Lower leg skin (tissue), 4 donors: ENCODE results near the gene TRAPPC3L. TPM values are rescaled to one million over a fixed set of nuclear protein-coding genes. Genes with fewer than 3 reads are reported as not detected.
A peak's percentile ranks its signal among the peaks of the same experiment; 100 is the strongest.

Experiments
- DNase-seq, 2 donors: peaks; one replicate each; pipeline ENCODE4 v3.0.0-alpha.2; 2019; ENCODE audit warnings: low spot score in 2 of 2
- H3K4me3 ChIP-seq: fragments of 200-600 bp; sonication (generic); 2 replicates; pipeline ENCODE4 v1.5.1; 2017; ENCODE audit warnings: mild to moderate bottlenecking, low read depth; ENCODE audit not compliant: poor library complexity, severe bottlenecking
- CTCF ChIP-seq, 3 donors: fragments of 450-650 bp; IDR thresholded peaks; one replicate each; pipeline ENCODE4 v1.5.1; 2016; ENCODE audit warnings: antibody characterized with exemption in 3 of 3, mild to moderate bottlenecking in 3 of 3, moderate library complexity in 2 of 3
- POLR2A ChIP-seq, 2 donors: fragments of 450-650 bp; IDR thresholded peaks; one replicate each; pipeline ENCODE4 v1.6.1; 2016 to 2017; ENCODE audit warnings: antibody characterized with exemption in 2 of 2, mild to moderate bottlenecking in 1 of 2, moderate library complexity in 1 of 2
- WGBS, 2 donors: methylation state at CpG; one replicate each; pipeline ENCODE4 v1.1.5; 2018; 5-methylcytosine and 5-hydroxymethylcytosine counted together
- intact Hi-C: fragments of 100-400 bp; cut with DNase I; formaldehyde crosslinking; loops from one replicate; pipeline ENCODE4 v1.15.0; 2023; ENCODE audit warnings: low total_unique reads
- total RNA-seq, 4 donors: library from RNA; depleted of rRNA; stranded (reverse); fragments of >200 nt; gene quantifications; one replicate each; pipeline ENCODE4 v1.1.0, GENCODE V29; 2016

The TRAPPC3L gene
- total RNA-seq, 4 donors from 2014 or later, result not detected

- DNase-seq, result no peak
- intact Hi-C loops, result no loop called here
- TF ChIP-seq CTCF (IDR thresholded peaks at IDR 0.05) (no peak), POLR2A (IDR thresholded peaks at IDR 0.05) (no peak)
- no peak overlapping the region for H3K4me3 ChIP-seq
Measured at GRCh38 chr6:116467514-116467913, 78.0 kb downstream of the TRAPPC3L start.

GRCh38 chr6:116467096-116467495 lies 78.4 kb downstream of the TRAPPC3L start:
- WGBS, 2 donors, result 79 to 93% methylated on average over 1 of the region's 1 CpG
- intact Hi-C loops, result no loop called here
- H3K4me3 ChIP-seq, result no peak overlapping the region
- no peak for TF ChIP-seq POLR2A (IDR thresholded peaks at IDR 0.05)
- TF ChIP-seq CTCF (IDR thresholded peaks at IDR 0.05), result no peak
- DNase-seq, result no peak

- 58 to 62% methylated on average over 5 of the region's 5 CpGs for WGBS, 2 donors
- DNase-seq, result no peak
- intact Hi-C loops, result no loop called here
- H3K4me3 ChIP-seq, result no peak overlapping the region
- TF ChIP-seq CTCF (IDR thresholded peaks at IDR 0.05) (no peak), POLR2A (IDR thresholded peaks at IDR 0.05) (no peak)
Measured at GRCh38 chr6:116465246-116465645, 80.2 kb downstream of the TRAPPC3L start.

GRCh38 chr6:116463301-116463700 lies 82.2 kb downstream of the TRAPPC3L start:
- H3K4me3 ChIP-seq, result no peak overlapping the region
- TF ChIP-seq CTCF (IDR thresholded peaks at IDR 0.05) (no peak), POLR2A (IDR thresholded peaks at IDR 0.05) (no peak)
- WGBS, 2 donors, result 92 to 94% methylated on average over 4 of the region's 4 CpGs
- intact Hi-C loops, result no loop called here
- DNase-seq, result no peak

- 11 to 16% methylated on average over 54 to 78 of the region's 84 CpGs for WGBS, 2 donors
- intact Hi-C loops, result no loop called here
Measured at GRCh38 chr6:116461932-116462885, 83.3 kb downstream of the TRAPPC3L start.

More at GRCh38 chr6:116461932-116462885, 83.3 kb downstream of the TRAPPC3L start:
- TF ChIP-seq POLR2A (IDR thresholded peaks at IDR 0.05), result no peak
- no peak for TF ChIP-seq CTCF (IDR thresholded peaks at IDR 0.05)
- no peak for DNase-seq
- peak overlapping the region; percentile 10 for H3K4me3 ChIP-seq
